GM19351 (cell line): Measurements from ENCODE around the gene FBXL19.
A peak's percentile ranks its signal among the peaks of the same experiment; 100 is the strongest.

Experiments used
- ATAC-seq: cut with Tn5 transposase; IDR thresholded peaks from one replicate; pipeline ENCODE4 v1.9.1; 2021; ENCODE audit warnings: mild to moderate bottlenecking, moderate library complexity; ENCODE audit not compliant: unreplicated experiment

The FBXL19 gene

DNA sequence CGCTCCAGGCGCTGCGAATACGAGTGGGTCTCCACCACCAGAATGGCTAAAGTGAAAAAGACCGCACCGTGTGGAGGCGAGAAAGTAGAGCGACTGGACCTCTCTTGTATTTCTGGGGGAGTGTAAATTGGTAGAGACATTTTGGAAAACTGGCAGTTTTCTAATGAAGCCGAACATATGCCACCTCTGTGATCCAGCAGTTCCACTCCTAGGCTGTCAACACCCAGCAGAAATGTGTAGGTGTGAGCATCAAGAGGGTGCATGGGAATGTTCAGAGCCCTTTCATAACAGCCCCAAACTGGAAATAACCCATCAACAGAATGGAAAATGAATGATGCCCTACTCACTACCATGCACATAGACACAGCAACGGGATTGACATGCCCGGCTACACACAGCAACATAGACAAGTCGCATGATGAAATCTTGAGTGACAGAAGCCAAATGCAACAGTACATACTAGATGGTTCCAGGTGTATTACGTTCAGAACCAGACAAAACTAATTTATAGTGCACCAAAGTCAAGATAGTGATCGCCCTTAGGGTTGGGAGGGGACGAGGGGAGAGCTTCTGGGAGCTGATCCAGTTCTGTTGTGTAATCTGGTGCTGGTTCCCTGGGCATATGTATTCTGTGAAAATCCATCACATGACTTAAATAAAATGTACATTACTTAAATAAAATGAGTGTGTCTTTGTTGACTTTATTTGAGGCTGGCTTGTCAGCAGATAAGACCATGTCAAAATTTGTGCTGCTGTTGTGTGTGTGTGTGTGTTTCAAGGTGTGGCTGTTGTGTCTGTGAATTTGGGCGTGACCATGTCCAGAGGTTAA, 28.6 kb upstream of the FBXL19 start:
- no peak for ATAC-seq

DNA sequence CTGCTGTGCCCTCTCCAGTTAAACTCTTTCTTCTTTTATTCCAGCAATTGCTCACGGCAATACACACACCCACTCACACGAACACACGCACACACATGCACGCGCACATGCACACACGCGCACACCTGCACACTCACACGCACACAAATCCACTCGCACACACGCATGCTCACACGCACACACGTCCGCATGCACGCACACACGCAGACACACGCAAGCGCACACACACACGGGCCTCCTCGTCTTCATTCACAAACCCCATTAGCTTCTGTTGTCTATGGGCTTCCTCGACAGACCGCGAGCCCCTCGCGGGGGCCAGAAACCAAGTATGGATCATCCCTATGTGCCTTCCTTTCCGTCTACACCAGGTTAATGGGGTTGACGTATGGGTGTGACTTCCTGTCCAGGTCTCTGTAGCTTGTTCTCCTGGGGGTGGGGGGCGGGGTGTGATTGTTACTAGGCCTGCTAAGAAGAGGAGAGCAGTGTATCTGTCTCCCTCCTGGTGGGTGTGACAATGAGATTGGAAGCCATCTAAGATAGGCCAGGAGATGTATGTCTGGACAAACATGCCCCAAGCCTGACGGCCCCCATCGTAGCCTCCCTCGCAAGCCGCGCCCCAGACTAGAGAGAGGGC, 27.6 kb upstream of the FBXL19 start:
- no peak for ATAC-seq

DNA sequence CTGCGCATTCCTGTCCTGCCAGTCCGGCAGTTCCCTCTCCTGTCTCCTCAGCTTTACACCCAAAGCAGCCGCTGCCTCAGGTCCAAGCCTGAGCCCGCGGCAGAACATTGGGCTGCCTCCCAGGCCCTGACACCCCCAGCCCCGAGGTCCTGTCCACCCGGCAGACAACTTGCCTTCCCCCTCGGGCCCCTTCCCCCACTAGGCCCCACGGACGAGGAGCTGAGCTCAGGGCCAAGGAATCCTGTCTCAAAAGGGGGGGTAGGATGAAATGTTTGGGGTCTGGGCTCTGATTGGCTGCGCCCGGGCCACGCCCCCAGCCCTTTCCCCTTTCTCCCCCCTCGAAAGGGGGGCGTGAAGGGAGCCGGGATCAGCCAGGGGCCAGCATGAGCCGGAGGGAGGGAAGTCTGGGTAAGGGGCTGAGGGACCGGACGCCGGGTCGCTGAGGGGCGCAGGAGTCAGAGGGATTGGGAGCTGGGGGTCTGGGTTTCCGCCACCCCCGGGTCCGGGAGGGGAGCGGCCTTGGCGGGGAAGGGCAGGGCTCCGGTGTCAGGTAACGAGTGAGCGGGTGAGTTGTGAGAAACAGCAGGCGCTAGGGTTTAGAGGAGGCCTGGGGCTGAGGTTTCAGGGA, 27.0 kb upstream of the FBXL19 start, which contains the start of gene CTF1:
Gene CTF1 (plus strand): TSS at position 354 of the 628 bp plus-strand sequence. CDS start 30 bp downstream, at position 384.
- ATAC-seq, result no peak

DNA sequence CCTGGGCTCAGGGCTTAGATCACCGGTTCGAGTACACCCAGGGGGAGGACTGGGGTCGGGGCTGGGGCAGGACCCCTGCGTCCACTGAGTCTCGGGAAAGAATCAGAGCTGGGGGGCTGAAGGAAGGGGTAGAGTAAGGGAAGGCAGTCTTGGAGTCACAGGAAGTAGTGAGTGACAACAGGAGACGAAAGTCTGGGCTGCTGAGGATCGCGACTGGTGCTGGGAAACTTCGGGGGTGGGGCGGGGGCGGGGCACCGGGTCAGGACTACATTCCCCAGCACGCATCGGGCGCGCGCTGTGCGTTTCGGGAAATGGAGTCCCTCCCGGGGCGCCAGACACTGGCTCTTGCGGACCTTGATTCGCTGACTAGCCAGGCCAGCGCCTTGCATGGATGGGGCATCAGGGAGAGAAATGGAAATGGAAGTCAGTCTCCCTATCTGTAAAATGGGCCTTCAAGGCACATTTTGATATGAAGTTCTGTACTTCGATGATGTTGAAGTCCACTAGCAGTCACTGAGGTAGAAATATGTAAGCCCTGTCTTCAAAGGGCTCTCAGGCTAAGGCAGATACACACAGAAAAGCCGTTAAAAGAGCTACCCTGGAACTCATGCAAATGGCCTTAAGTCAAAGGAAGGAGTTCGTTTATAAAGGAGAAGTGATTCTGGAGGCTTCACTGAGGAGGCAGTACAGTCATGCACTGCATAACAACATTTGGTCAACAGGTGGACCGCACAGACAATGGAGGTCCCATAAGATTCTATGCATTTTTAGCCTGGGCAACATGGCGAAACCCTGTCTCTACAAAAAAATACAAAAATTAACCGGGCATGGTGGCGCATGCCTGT, 26.3 kb upstream of the FBXL19 start:
- no peak for ATAC-seq

DNA sequence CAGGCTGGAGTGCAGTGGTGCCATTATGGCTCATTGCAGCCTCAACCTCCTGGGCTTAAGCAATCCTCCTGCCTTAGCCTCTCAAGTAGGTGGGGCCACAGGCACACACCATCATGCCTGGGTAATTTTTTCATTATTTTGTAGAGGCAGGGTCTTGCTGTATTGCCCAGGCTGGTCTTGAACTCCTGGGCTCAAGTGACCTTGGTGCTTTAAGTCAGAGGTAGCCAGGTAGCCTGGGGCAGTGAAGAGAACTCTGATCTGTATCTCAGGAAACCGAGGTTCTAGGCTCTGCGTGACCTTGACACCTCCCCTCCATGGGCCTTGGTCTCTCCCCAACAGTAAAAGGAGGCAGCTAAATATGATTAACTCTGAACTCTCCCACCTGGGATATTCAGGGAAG, 23.6 kb upstream of the FBXL19 start:
- ATAC-seq, result no peak

DNA sequence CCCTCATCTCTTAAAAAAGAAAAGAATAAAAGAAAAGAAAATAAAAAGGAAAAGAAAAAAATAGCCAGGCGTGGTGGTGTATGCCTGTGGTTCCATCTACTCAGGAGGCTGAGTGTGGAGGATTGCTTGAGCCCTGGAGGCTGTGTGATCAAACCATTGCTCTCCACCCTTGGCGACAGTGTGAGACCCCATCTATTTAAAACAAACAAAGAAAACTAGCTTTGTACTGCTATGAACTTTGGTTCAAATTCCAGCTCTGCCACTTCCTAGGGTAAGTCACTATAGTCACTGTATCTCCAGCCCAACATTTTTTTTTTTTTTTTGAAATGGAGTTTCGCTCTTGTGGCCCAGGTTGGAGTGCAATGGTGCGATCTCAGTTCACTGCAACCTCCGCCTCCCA, 22.8 kb upstream of the FBXL19 start:
- ATAC-seq, result no peak

DNA sequence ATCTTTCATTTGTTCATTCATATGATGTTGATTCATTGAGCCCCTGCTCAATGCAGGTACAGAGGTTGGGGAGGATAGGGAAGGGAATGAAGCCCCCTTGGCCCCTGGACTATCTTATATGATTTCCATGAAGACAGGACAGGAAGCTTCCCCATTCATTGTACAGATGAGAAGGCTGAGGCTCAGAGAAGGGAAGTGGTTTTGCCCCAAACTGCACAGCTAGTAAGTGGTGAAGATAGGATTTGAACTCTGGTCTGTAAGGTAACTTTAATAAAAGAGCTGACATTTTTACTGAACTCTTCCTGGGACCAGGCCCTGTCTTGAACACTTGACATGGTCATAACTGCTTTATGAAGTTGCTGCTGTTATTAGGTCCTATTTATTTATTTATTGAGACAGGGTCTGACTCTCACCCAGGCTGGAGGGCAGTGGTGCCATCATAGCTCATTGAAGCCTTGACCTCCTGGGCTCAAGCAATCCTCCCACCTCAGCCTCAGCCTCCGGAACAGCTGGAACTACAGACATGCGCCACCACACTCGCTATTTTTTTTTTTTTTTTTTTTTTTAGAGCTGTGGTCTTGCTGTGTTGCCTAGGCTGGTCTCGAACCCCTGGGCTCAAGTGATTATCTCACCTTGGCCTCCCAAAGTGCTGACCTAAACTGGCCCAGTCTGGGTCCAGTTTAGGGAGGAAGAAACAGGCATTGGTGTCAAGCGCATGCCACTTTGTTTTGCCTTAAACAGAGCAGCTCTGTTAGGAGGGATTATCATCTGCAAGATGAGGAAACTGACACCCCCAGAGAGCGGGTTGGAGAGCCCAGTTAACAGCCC, 22.0 kb upstream of the FBXL19 start:
- no peak for ATAC-seq

DNA sequence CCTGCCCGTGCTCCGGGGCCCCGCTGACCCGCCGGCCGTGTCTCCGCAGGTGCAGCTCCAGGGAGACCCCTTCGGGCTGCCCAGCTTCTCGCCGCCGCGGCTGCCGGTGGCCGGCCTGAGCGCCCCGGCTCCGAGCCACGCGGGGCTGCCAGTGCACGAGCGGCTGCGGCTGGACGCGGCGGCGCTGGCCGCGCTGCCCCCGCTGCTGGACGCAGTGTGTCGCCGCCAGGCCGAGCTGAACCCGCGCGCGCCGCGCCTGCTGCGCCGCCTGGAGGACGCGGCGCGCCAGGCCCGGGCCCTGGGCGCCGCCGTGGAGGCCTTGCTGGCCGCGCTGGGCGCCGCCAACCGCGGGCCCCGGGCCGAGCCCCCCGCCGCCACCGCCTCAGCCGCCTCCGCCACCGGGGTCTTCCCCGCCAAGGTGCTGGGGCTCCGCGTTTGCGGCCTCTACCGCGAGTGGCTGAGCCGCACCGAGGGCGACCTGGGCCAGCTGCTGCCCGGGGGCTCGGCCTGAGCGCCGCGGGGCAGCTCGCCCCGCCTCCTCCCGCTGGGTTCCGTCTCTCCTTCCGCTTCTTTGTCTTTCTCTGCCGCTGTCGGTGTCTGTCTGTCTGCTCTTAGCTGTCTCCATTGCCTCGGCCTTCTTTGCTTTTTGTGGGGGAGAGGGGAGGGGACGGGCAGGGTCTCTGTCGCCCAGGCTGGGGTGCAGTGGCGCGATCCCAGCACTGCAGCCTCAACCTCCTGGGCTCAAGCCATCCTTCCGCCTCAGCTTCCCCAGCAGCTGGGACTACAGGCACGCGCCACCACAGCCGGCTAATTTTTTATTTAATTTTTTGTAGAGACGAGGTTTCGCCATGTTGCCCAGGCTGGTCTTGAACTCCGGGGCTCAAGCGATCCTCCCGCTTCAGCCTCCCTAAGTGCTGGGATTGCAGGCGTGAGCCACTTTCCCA, 21.1 kb upstream of the FBXL19 start:
- peak; percentile 67 for ATAC-seq

DNA sequence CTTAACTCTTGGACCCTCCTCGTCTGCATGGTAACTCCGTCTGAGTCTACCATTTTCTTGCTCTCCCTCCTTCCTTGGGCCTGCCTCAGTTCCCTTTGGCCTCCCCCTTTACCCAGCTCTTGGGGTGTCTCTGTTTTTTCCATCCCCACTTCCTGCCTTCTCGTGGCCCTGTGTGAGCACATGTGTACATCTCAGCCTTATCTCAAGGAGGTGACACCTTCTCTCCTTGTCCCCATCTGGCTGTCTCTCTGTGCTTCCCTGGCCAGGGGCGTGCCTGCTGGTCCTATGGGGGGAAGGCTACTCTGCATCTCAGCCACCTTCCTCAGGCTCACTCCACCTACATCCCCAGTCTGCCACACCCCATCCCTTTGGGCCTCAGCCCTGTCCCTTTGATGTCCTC, 20.4 kb upstream of the FBXL19 start:
- no peak for ATAC-seq

DNA sequence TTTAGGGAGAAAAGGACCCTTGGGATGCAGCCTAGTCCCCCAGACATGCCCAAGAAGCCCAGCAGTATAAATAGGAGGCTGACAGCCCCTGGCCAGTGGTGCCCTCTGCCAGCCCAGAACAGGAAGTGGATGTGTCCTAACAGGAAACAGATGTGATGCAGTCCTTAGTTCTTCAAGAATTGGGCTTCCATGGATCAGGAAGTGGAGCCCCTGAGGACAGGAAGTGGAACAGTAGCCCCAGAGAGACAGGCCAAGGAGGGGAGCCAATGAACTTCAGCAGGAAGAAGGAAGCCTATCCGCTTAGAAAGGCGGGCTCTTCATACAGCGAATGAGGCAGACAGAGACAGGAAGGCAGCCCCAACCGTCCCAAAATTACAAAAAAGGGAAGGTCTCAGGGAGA, 19.8 kb upstream of the FBXL19 start:
- no peak for ATAC-seq

DNA sequence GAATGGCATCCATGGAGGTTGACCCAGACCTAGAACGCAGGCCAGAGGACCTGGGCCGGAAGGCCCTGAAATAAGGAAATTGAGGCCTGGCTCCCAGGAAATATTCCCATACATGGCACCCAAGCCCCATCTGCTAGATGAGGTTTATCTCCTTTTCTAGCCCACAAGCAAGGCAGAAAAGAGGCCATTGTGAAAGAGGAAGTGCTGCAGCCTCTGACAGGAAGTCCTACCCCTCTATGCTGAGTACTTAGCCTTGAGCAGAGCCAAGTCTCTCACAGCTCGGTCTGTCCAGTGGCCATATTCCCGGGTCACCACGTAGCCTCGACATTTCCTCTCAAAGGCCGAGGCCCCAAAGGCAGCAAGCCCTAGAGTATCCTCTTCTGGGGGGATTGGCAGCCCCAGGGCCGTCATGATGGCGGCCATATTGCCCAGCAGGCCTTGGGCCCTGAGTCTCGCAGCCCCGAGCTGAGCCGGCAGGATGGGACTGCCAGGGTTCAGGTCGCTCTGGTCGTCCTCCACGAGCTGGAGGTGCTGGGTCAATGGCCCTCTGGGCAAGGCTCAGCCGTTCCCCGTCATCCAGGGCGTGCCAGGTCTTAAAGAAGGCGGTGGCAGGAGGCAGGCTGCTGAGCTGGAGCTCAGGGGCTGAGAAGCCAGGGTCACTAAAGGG, 19.1 kb upstream of the FBXL19 start:
- no peak for ATAC-seq

DNA sequence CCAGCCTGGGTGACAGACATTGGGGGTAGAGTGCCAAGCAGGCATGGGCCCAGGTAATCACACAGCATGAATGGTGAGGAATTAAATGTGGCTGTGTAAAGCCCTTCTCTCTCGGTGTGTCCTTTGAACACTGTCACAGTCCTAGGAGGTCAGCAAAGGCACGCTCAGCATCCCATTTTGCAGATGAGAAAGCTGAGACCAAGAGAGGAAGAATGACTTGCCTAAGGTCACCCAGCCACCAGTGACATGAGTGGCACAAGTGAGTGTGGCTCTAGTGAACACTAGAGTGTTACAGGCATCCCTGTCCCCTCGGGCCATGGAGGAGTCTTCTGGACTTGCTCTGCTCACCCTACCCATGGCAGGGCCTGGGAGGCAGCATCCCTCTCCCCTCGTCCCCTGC, 16.3 kb upstream of the FBXL19 start:
- ATAC-seq, result no peak

DNA sequence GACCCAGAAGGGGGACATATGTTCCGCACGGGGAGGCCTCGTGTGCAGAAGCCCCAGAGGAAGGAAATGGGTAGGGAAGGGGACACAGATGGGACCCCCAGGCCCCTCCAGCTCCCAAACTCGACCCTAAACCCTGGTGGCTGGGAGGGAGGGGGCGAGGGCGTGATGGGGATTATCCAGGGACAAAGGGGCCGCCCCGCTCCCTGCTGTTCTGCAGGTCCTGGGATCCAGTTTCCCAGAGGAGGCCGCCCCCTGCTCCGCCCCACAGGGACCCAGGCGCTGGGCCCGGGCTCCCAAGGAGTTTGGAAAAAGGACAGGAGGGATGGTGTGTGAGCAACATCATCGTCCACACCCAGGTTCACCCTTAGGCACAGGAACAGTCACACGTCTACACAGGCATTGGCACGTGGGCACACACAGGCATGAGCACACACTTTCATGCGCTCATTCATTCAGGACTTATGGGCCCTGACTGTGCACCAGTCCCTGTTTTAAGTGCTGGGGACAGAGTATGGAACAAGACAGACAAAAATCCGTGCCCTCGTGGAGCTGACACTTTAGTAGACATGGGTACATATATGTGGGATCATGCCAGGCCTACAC, 12.8 kb upstream of the FBXL19 start:
- ATAC-seq, result no peak

DNA sequence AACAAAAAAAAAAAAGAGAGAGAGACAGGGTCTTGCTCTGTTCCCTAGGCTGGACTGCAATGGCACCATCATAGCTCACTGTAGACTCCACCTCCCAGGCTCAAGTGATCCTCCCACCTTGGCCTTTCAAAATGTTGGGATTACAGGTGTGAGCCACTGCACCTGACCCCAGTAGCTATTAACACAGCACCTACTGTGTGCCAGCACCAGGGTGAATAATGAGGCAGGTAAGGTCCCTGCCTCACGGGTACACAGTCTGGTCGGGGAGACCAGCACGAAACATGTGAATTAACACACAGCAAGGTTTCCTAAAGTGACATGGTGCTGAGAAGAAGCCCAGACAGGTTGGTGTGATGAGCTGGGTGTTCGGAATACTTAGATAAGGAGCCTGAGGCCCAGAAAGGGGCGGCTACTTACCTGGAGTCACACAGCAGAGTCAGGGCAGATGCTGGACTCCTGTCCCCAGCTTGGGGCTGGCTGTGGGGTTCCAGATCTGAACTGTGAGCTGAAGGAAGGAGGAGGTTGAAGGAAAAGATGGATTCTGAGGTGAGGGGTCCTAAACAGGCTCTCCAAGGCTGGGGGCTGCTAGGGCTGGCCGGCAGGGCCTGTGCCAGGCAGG, 10.5 kb upstream of the FBXL19 start:
- ATAC-seq, result no peak

DNA sequence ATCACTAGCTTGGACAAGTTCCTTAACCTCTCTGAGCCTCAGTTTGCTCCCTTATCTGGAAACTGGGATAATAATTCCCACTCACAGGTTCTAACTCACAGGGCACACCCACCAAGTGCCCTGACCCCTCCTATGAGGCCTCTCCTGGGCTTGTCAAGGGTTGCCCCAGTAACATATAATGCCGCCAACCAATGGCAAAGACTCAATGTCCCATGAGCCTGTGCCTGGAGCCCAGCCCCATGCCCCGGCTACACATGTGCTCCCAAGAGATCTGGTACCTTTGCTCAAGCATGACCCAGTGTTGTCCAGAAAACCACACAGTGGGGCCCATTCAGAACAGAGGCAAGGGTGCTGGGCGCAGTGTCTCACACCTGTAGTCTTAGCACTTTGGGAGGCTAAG, 8.5 kb upstream of the FBXL19 start:
- ATAC-seq, result no peak

DNA sequence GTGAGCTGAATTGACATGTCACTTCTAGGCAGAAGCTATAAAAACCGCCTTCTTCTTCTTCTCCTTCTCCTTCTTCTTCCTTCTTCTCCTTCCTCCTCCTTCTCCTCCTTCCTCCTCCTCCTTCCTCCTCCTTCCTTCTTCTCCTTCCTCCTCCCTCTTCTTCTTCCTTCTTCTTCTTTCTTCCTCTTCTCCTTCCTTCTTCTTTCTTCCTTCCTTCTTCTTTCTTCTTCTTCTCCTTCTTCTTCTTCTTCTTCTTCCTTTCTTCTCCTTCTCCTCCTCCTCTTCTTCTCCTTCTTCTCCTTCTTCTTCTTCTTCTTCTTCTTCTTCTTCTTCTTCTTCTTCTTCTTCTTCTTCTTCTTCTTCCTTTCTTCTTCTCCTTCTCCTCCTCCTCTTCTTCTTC, 4.8 kb upstream of the FBXL19 start:
- no peak for ATAC-seq

DNA sequence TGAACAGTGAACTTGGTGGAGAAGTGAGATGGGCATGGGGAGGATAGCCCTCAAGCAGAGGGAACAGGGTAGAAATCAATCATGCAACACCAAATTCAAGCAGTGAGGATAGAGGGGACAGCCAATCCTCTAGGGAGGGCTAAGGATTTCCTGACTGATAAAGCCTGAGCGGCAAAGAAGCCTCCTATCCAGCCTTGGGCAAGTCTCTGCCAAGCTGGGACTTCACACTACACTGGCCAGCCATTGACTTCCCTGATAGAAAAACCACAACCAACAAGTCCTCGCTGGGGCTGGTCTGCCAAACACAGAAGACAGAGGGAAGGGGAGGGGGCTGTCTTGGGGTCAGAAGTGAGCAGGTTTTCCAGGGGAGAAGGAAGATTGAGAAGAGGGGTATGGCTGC, 2.5 kb upstream of the FBXL19 start:
- no peak for ATAC-seq

DNA sequence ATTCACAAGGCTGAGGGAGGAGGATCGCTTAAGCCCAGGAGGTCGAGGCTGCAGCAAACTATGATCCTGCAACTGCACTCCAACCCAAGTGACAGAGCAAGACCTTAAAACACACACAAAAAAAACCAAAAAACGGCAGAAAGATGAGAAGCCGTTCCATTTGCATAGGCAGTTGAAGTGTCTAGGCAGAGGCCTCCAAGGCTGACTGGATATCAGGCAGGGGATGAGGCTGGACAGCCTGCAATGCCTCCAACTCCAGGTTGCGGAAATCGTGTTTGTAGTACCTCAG, 2.0 kb upstream of the FBXL19 start:
- ATAC-seq, result no peak
